IMR-90 (cell line): ENCODE measurements around the gene BARD1.

Experiments
- BHLHE40 ChIP-seq: fragments of 150-350 bp; IDR thresholded peaks from 2 replicates; pipeline ENCODE4 v1.6.1; 2016; ENCODE audit warnings: mild to moderate bottlenecking, low read depth, low read length
- CEBPB ChIP-seq: IDR thresholded peaks from 2 replicates; pipeline ENCODE4 v1.6.1; 2012; ENCODE audit warnings: low read depth, low read length, improper control_type of control experiment
- MAFK ChIP-seq: IDR thresholded peaks from 2 replicates; pipeline ENCODE4 v1.6.1; 2012; ENCODE audit warnings: low read depth, low read length, improper control_type of control experiment
- MAZ ChIP-seq: IDR thresholded peaks from 2 replicates; pipeline ENCODE4 v1.6.1; 2012; ENCODE audit warnings: low read depth, mild to moderate bottlenecking, low read length, improper control_type of control experiment, moderate library complexity, borderline replicate concordance
- MXI1 ChIP-seq: IDR thresholded peaks from 2 replicates; pipeline ENCODE4 v1.6.1; 2012; ENCODE audit warnings: low read depth, mild to moderate bottlenecking, low read length, moderate library complexity, borderline replicate concordance
- NFE2L2 ChIP-seq: fragments of 150-350 bp; IDR thresholded peaks from 2 replicates; pipeline ENCODE4 v1.6.1; 2016; ENCODE audit warnings: low read depth, mild to moderate bottlenecking, low read length
- POLR2A ChIP-seq: IDR thresholded peaks from 2 replicates; pipeline ENCODE4 v1.6.1; 2012; ENCODE audit warnings: mild to moderate bottlenecking, low read depth, low read length
- RAD21 ChIP-seq: IDR thresholded peaks from 2 replicates; pipeline ENCODE4 v1.6.1; 2012; ENCODE audit warnings: low read length, improper control_type of control experiment
- RCOR1 ChIP-seq: IDR thresholded peaks from 2 replicates; pipeline ENCODE4 v1.6.1; 2012; ENCODE audit warnings: mild to moderate bottlenecking, low read length, improper control_type of control experiment; ENCODE audit not compliant: insufficient replicate concordance
- RFX5 ChIP-seq: IDR thresholded peaks from 2 replicates; pipeline ENCODE4 v1.8.0; 2012; ENCODE audit warnings: low read depth, mild to moderate bottlenecking, low read length, moderate library complexity
- USF2 ChIP-seq: fragments of 150-350 bp; IDR thresholded peaks from 2 replicates; pipeline ENCODE4 v1.6.1; 2017; ENCODE audit warnings: mild to moderate bottlenecking, antibody characterized with exemption, low read length, low read depth
- TF ChIP-seq, protein P1 (sequence below): conservative IDR thresholded peaks from 2 replicates; pipeline ENCODE4 v1.5.1; 2012; ENCODE audit warnings: mild to moderate bottlenecking, low read depth, low read length, improper control_type of control experiment

DNA sequence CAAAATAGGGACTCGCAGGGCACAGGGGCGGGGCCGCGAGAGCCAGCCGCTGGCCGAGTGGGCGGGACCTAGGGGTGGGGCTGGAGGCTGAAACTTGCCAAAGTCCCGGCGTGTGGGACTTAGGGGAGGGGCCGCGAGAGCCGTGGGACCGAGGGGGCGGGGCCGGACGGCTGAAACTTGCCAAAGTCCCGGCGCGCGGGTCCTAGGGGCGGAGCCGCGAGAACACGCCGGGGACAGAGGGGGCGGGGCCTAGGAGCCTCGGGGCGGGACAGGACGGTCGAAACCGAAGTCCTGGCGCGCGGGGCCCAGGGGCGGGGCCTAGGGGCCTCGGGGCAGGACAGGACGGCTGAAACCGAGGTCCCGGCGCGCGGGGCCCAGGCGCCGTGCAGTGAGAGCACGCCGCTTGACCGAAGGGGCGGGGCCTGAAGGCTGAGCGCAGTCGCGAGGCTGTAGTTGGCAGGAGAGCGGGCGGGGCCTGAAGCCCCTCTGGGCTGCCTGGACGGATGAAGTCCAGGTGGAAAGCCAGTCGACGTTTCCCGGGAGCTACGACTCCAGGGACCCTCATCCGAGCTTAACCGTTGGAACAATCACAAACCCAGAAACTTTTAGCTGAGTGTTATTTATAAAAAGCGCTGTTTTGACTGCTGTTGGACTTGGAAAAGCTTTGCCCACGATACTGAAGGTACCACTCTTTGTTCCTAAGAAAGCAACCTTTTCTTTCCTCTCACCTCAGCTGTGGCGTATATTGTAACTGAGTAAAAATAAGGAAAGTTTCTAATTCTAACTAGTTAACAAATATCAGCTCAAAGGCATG, 475 bp upstream of the BARD1 start:
- TF ChIP-seq, protein P1, sequence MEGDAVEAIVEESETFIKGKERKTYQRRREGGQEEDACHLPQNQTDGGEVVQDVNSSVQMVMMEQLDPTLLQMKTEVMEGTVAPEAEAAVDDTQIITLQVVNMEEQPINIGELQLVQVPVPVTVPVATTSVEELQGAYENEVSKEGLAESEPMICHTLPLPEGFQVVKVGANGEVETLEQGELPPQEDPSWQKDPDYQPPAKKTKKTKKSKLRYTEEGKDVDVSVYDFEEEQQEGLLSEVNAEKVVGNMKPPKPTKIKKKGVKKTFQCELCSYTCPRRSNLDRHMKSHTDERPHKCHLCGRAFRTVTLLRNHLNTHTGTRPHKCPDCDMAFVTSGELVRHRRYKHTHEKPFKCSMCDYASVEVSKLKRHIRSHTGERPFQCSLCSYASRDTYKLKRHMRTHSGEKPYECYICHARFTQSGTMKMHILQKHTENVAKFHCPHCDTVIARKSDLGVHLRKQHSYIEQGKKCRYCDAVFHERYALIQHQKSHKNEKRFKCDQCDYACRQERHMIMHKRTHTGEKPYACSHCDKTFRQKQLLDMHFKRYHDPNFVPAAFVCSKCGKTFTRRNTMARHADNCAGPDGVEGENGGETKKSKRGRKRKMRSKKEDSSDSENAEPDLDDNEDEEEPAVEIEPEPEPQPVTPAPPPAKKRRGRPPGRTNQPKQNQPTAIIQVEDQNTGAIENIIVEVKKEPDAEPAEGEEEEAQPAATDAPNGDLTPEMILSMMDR, result no peak
- no peak for TF ChIP-seq BHLHE40
- no peak for TF ChIP-seq POLR2A
- TF ChIP-seq RCOR1, result no peak
- TF ChIP-seq MAZ, result peak; percentile 61; the same call in 1 of the 2 replicates
- no peak for TF ChIP-seq CEBPB
- no peak for TF ChIP-seq RAD21
- TF ChIP-seq USF2, result no peak
- TF ChIP-seq MXI1, result no peak
- no peak for TF ChIP-seq MAFK
- no peak for TF ChIP-seq NFE2L2
- TF ChIP-seq RFX5, result no peak
